Endothelial cell of umbilical vein (primary cell): ENCODE results near the gene SPINK9.

ENCODE experiments used
- EZH2 ChIP-seq: IDR thresholded peaks from 2 replicates; pipeline ENCODE4 v1.6.1; 2012; ENCODE audit warnings: borderline replicate concordance, low read depth, mild to moderate bottlenecking, moderate library complexity, low read length, inconsistent platforms; ENCODE audit not compliant: severe bottlenecking
- FOS ChIP-seq: IDR thresholded peaks from 2 replicates; pipeline ENCODE4 v1.6.1; 2011; ENCODE audit warnings: mild to moderate bottlenecking, low read length, moderate library complexity, borderline replicate concordance; ENCODE audit not compliant: insufficient read depth
- GATA2 ChIP-seq: IDR thresholded peaks from 2 replicates; pipeline ENCODE4 v1.7.0; 2011; ENCODE audit warnings: low read depth, mild to moderate bottlenecking, moderate library complexity, mixed read lengths, low read length; ENCODE audit not compliant: insufficient read length, insufficient read depth
- JUN ChIP-seq: IDR thresholded peaks from 2 replicates; pipeline ENCODE4 v1.6.1; 2011; ENCODE audit warnings: borderline replicate concordance, low read depth; ENCODE audit not compliant: insufficient read length, insufficient read depth
- MAX ChIP-seq: IDR thresholded peaks from 2 replicates; pipeline ENCODE4 v1.6.1; 2011; ENCODE audit not compliant: insufficient read depth, insufficient read length
- MYC ChIP-seq: IDR thresholded peaks from one replicate; pipeline ENCODE4 v1.6.1; 2011; ENCODE audit warnings: mild to moderate bottlenecking, low read depth, low read length
- POLR2A ChIP-seq: IDR thresholded peaks from 2 replicates; pipeline ENCODE4 v1.6.1; 2012; ENCODE audit warnings: low read depth, mild to moderate bottlenecking, control low read depth, low read length
- POLR2AphosphoS5 ChIP-seq: IDR thresholded peaks from 2 replicates; pipeline ENCODE4 v1.6.1; 2012; ENCODE audit warnings: low read depth, mild to moderate bottlenecking, control low read depth, low read length, moderate library complexity; ENCODE audit not compliant: insufficient read depth
- TF ChIP-seq, protein P1 (sequence below), 2 donors: IDR thresholded peaks; 1 replicate in 1 of 2; 2 replicates in 1 of 2; pipeline ENCODE4 v1.5.1; 2011; ENCODE audit warnings: low read length in 2 of 2, mild to moderate bottlenecking in 2 of 2, moderate library complexity in 2 of 2, control low read depth in 1 of 2, inconsistent platforms in 1 of 2, low read depth in 1 of 2; ENCODE audit not compliant: insufficient read depth in 1 of 2; ENCODE audit errors: extremely low read depth in 1 of 2

DNA sequence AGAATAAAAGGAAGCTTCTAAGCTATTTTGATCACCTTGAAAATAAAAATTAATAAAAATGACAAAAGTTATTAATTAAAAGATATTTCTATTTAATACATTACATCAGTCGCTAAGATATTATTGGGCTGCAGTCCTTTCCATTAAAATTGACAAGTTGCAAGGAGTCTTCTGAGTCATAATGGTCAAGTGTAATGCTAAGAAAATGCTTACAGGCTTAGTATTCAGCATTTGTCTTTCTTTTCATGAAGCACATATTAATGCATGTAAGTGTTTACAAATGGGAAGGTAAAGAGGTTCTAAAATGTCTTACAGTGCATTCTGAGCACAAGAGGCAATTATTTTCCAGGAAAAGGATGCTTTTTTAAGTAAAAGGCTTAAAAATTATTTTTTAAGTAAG lies 17.3 kb downstream of the SPINK9 start:
- no peak for TF ChIP-seq POLR2A
- TF ChIP-seq, protein P1, sequence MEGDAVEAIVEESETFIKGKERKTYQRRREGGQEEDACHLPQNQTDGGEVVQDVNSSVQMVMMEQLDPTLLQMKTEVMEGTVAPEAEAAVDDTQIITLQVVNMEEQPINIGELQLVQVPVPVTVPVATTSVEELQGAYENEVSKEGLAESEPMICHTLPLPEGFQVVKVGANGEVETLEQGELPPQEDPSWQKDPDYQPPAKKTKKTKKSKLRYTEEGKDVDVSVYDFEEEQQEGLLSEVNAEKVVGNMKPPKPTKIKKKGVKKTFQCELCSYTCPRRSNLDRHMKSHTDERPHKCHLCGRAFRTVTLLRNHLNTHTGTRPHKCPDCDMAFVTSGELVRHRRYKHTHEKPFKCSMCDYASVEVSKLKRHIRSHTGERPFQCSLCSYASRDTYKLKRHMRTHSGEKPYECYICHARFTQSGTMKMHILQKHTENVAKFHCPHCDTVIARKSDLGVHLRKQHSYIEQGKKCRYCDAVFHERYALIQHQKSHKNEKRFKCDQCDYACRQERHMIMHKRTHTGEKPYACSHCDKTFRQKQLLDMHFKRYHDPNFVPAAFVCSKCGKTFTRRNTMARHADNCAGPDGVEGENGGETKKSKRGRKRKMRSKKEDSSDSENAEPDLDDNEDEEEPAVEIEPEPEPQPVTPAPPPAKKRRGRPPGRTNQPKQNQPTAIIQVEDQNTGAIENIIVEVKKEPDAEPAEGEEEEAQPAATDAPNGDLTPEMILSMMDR (IDR thresholded peaks at IDR 0.05; ENCODE audit: extremely low read depth in 1 of 2, insufficient read depth in 1 of 2, low read depth in 1 of 2, low read length in 2 of 2) = no peak
- no peak for TF ChIP-seq MYC
- TF ChIP-seq POLR2AphosphoS5 = no peak
- TF ChIP-seq FOS = no peak
- TF ChIP-seq EZH2 = no peak
- no peak for TF ChIP-seq MAX
- no peak for TF ChIP-seq GATA2
- TF ChIP-seq JUN = no peak
